Measurements from ENCODE around the gene COL25A1. TPM values are rescaled to one million over a fixed set of nuclear protein-coding genes. Genes with fewer than 3 reads are reported as not detected.

Gene COL25A1
- total RNA-seq, 2 donors from 2014 or later: 0.05 to 0.14 TPM

- no peak overlapping the region for H3K27ac Mint-ChIP-seq
- no peaks in the 10 kb centered on the region for H3K9me3 Mint-ChIP-seq
- no peak for DNase-seq
- H3K4me1 Mint-ChIP-seq (ENCODE audit: low read depth): no peaks in the 10 kb centered on the region
- no peak for ATAC-seq (replicated peaks in 1 of 2)
- H3K4me3 Mint-ChIP-seq: no peak overlapping the region
- no peaks in the 10 kb centered on the region for H3K36me3 Mint-ChIP-seq (ENCODE audit: insufficient read depth in 2 of 2)
- H3K27me3 Mint-ChIP-seq (ENCODE audit: low read depth): no peaks in the 10 kb centered on the region
Measured at GRCh38 chr4:109195646-109196045, 106.8 kb downstream of the COL25A1 start.

- no peak overlapping the region for H3K27ac Mint-ChIP-seq
- no peak for ATAC-seq (replicated peaks in 1 of 2)
- H3K9me3 Mint-ChIP-seq: no peaks in the 10 kb centered on the region
- no peaks in the 10 kb centered on the region for H3K4me1 Mint-ChIP-seq (ENCODE audit: low read depth)
- H3K27me3 Mint-ChIP-seq (ENCODE audit: low read depth): no peaks in the 10 kb centered on the region
- no peak overlapping the region for H3K4me3 Mint-ChIP-seq
- no peak for DNase-seq
- H3K36me3 Mint-ChIP-seq (ENCODE audit: insufficient read depth in 2 of 2): no peaks in the 10 kb centered on the region
Measured at GRCh38 chr4:109191216-109191615, 111.2 kb downstream of the COL25A1 start.

- Mint-ChIP-seq H3K36me3 (ENCODE audit: insufficient read depth in 2 of 2) (no peaks in the 10 kb centered on the region), H3K9me3 (peaks cover 0 to 3% of the 10 kb centered on the region in 2 donors), H3K4me3 (no peak overlapping the region), H3K27ac (no peak overlapping the region), H3K27me3 (ENCODE audit: low read depth) (no peaks in the 10 kb centered on the region), H3K4me1 (ENCODE audit: low read depth) (no peaks in the 10 kb centered on the region)
- no peak for DNase-seq
- ATAC-seq (replicated peaks in 1 of 2): no peak
Measured at GRCh38 chr4:109186458-109186945, 116.0 kb downstream of the COL25A1 start.

- DNase-seq: no peak
- Mint-ChIP-seq H3K9me3 (peaks cover 0 to 3% of the 10 kb centered on the region in 2 donors), H3K4me1 (ENCODE audit: low read depth) (no peaks in the 10 kb centered on the region), H3K4me3 (no peak overlapping the region), H3K27ac (no peak overlapping the region), H3K36me3 (ENCODE audit: insufficient read depth in 2 of 2) (no peaks in the 10 kb centered on the region), H3K27me3 (ENCODE audit: low read depth) (no peaks in the 10 kb centered on the region)
- ATAC-seq (replicated peaks in 1 of 2): no peak
Measured at GRCh38 chr4:109185951-109186350, 116.5 kb downstream of the COL25A1 start.

GRCh38 chr4:109185548-109185947, 116.9 kb downstream of the COL25A1 start:
- Mint-ChIP-seq H3K27me3 (ENCODE audit: low read depth) (no peaks in the 10 kb centered on the region), H3K9me3 (peaks cover 0 to 3% of the 10 kb centered on the region in 2 donors), H3K4me1 (ENCODE audit: low read depth) (no peaks in the 10 kb centered on the region), H3K4me3 (no peak overlapping the region), H3K36me3 (ENCODE audit: insufficient read depth in 2 of 2) (no peaks in the 10 kb centered on the region), H3K27ac (no peak overlapping the region)
- ATAC-seq (replicated peaks in 1 of 2) (no peak), DNase-seq (no peak)

GRCh38 chr4:109184491-109184961, 117.9 kb downstream of the COL25A1 start:
- Mint-ChIP-seq H3K27me3 (ENCODE audit: low read depth) (no peaks in the 10 kb centered on the region), H3K4me3 (no peak overlapping the region), H3K4me1 (ENCODE audit: low read depth) (no peaks in the 10 kb centered on the region), H3K27ac (no peak overlapping the region), H3K36me3 (ENCODE audit: insufficient read depth in 2 of 2) (no peaks in the 10 kb centered on the region), H3K9me3 (peaks cover 0 to 3% of the 10 kb centered on the region in 2 donors)
- ATAC-seq (replicated peaks in 1 of 2) (no peak), DNase-seq (no peak)

GRCh38 chr4:109183931-109184490, 118.4 kb downstream of the COL25A1 start:
- H3K27me3 Mint-ChIP-seq (ENCODE audit: low read depth): no peaks in the 10 kb centered on the region
- H3K4me1 Mint-ChIP-seq (ENCODE audit: low read depth): no peaks in the 10 kb centered on the region
- DNase-seq (no peak), ATAC-seq (replicated peaks in 1 of 2) (no peak)
- no peak overlapping the region for H3K27ac Mint-ChIP-seq
- H3K9me3 Mint-ChIP-seq: peaks cover 0 to 3% of the 10 kb centered on the region in 2 donors
- H3K36me3 Mint-ChIP-seq (ENCODE audit: insufficient read depth in 2 of 2): no peaks in the 10 kb centered on the region
- no peak overlapping the region for H3K4me3 Mint-ChIP-seq

GRCh38 chr4:109182696-109183095, 119.8 kb downstream of the COL25A1 start:
- no peak for ATAC-seq (replicated peaks in 1 of 2)
- no peak overlapping the region for H3K27ac Mint-ChIP-seq
- H3K4me3 Mint-ChIP-seq: no peak overlapping the region
- no peak for DNase-seq
- no peaks in the 10 kb centered on the region for H3K36me3 Mint-ChIP-seq (ENCODE audit: insufficient read depth in 2 of 2)
- H3K9me3 Mint-ChIP-seq: peaks cover 0 to 3% of the 10 kb centered on the region in 2 donors
- H3K27me3 Mint-ChIP-seq (ENCODE audit: low read depth): no peaks in the 10 kb centered on the region
- H3K4me1 Mint-ChIP-seq (ENCODE audit: low read depth): no peaks in the 10 kb centered on the region

GRCh38 chr4:109179061-109179460, 123.4 kb downstream of the COL25A1 start:
- Mint-ChIP-seq H3K27me3 (ENCODE audit: low read depth) (no peaks in the 10 kb centered on the region), H3K36me3 (ENCODE audit: insufficient read depth in 2 of 2) (no peaks in the 10 kb centered on the region), H3K27ac (no peak overlapping the region), H3K4me3 (no peak overlapping the region), H3K4me1 (ENCODE audit: low read depth) (no peaks in the 10 kb centered on the region), H3K9me3 (no peaks in the 10 kb centered on the region)
- ATAC-seq (replicated peaks in 1 of 2) (no peak), DNase-seq (no peak)

- Mint-ChIP-seq H3K4me1 (ENCODE audit: low read depth) (no peaks in the 10 kb centered on the region), H3K36me3 (ENCODE audit: insufficient read depth in 2 of 2) (no peaks in the 10 kb centered on the region), H3K9me3 (no peaks in the 10 kb centered on the region), H3K4me3 (no peak overlapping the region), H3K27ac (no peak overlapping the region), H3K27me3 (ENCODE audit: low read depth) (no peaks in the 10 kb centered on the region)
- DNase-seq: no peak
- ATAC-seq (replicated peaks in 1 of 2): no peak
Measured at GRCh38 chr4:109177096-109177810, 125.2 kb downstream of the COL25A1 start.

- Mint-ChIP-seq H3K4me3 (no peak overlapping the region), H3K36me3 (ENCODE audit: insufficient read depth in 2 of 2) (no peaks in the 10 kb centered on the region), H3K27me3 (ENCODE audit: low read depth) (no peaks in the 10 kb centered on the region), H3K4me1 (ENCODE audit: low read depth) (no peaks in the 10 kb centered on the region), H3K9me3 (no peaks in the 10 kb centered on the region), H3K27ac (no peak overlapping the region)
- no peak for ATAC-seq (replicated peaks in 1 of 2)
- DNase-seq: no peak
Measured at GRCh38 chr4:109174224-109174953, 128.1 kb downstream of the COL25A1 start.

GRCh38 chr4:109172301-109172700, 130.2 kb downstream of the COL25A1 start:
- no peak overlapping the region for H3K4me3 Mint-ChIP-seq
- no peaks in the 10 kb centered on the region for H3K36me3 Mint-ChIP-seq (ENCODE audit: insufficient read depth in 2 of 2)
- no peaks in the 10 kb centered on the region for H3K27me3 Mint-ChIP-seq (ENCODE audit: low read depth)
- DNase-seq (no peak), ATAC-seq (replicated peaks in 1 of 2) (no peak)
- no peaks in the 10 kb centered on the region for H3K9me3 Mint-ChIP-seq
- H3K27ac Mint-ChIP-seq: no peak overlapping the region
- H3K4me1 Mint-ChIP-seq (ENCODE audit: low read depth): no peaks in the 10 kb centered on the region

GRCh38 chr4:109171070-109171469, 131.4 kb downstream of the COL25A1 start:
- no peaks in the 10 kb centered on the region for H3K4me1 Mint-ChIP-seq (ENCODE audit: low read depth)
- no peak overlapping the region for H3K4me3 Mint-ChIP-seq
- DNase-seq: no peak
- H3K36me3 Mint-ChIP-seq (ENCODE audit: insufficient read depth in 2 of 2): no peaks in the 10 kb centered on the region
- no peak overlapping the region for H3K27ac Mint-ChIP-seq
- no peaks in the 10 kb centered on the region for H3K9me3 Mint-ChIP-seq
- H3K27me3 Mint-ChIP-seq (ENCODE audit: low read depth): no peaks in the 10 kb centered on the region
- no peak for ATAC-seq (replicated peaks in 1 of 2)
